BE2C (cell line): Measurements from ENCODE around the gene CRB2.

Experiments used
- DNase-seq: peaks from one replicate; pipeline ENCODE4 v3.0.0-alpha.2; 2020
- H3K27me3 ChIP-seq: fragments of 250-450 bp; sonication (Bioruptor Pico); 2 replicates; pipeline ENCODE4 v1.5.1; 2020; ENCODE audit warnings: mild to moderate bottlenecking
- H3K36me3 ChIP-seq: fragments of 250-450 bp; sonication (Bioruptor Pico); 2 replicates; pipeline ENCODE4 v1.5.1; 2020; ENCODE audit warnings: mild to moderate bottlenecking
- H3K4me1 ChIP-seq: fragments of 250-450 bp; sonication (Bioruptor Pico); 2 replicates; pipeline ENCODE4 v1.5.1; 2020
- H3K4me3 ChIP-seq: 2 replicates; pipeline ENCODE4 v1.5.1; 2011; ENCODE audit warnings: low read depth, low read length
- H3K9me3 ChIP-seq: fragments of 250-450 bp; sonication (Bioruptor Pico); 2 replicates; pipeline ENCODE4 v1.5.1; 2020
- TF ChIP-seq, protein P1 (sequence below): IDR thresholded peaks from 2 replicates; pipeline ENCODE4 v1.5.1; 2012; ENCODE audit warnings: mild to moderate bottlenecking, low read depth, low read length

The CRB2 gene

DNA sequence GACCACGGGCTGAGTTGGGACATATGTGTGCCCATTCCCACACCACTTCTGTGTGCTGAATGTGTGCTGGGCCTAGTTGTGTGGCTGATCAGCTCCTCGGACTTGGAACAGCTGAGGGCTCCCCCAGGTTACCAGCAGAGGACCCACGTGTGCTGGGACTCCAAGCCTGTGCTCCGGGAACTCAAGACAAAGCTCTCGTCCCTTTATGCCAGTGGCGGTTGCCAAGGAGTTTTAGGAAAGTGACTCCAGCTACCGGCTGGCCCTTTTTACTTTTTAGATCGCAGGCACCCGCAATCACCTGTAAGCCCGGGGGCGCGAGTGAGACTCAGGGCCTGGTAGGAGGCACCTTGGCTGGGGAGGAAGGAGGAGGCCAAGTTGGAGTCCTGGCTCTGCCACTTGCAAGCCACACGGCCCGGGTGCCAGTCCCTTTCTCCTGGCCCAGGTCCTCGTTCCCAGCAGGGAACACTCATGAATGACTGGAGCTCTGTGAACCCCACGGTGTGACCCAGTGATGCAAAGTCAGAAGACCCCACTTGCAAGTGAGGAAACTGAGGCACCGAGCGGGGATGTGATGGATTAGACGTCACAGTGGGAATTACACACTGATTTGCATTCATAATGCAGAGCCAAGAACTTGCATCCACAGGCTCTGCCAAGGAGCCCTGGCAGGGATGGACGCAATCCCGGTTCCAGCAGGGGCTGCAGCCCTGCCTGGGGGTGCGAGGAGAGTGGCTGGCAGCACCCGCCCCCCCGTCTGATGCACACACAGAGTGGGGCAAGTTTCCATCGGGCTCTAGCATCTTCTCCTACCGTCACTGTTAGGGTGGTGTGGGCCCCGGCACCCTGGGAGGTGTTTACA, 26.9 kb downstream of the CRB2 start:
- TF ChIP-seq, protein P1, sequence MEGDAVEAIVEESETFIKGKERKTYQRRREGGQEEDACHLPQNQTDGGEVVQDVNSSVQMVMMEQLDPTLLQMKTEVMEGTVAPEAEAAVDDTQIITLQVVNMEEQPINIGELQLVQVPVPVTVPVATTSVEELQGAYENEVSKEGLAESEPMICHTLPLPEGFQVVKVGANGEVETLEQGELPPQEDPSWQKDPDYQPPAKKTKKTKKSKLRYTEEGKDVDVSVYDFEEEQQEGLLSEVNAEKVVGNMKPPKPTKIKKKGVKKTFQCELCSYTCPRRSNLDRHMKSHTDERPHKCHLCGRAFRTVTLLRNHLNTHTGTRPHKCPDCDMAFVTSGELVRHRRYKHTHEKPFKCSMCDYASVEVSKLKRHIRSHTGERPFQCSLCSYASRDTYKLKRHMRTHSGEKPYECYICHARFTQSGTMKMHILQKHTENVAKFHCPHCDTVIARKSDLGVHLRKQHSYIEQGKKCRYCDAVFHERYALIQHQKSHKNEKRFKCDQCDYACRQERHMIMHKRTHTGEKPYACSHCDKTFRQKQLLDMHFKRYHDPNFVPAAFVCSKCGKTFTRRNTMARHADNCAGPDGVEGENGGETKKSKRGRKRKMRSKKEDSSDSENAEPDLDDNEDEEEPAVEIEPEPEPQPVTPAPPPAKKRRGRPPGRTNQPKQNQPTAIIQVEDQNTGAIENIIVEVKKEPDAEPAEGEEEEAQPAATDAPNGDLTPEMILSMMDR = no peak
- no peaks in the 10 kb centered on the region for H3K9me3 ChIP-seq
- H3K27me3 ChIP-seq = no peaks in the 10 kb centered on the region
- peaks cover 6% of the 10 kb centered on the region; the same call in 1 of the 2 replicates for H3K4me1 ChIP-seq
- H3K4me3 ChIP-seq = no peak overlapping the region
- no peaks in the 10 kb centered on the region for H3K36me3 ChIP-seq
- no peak for DNase-seq

DNA sequence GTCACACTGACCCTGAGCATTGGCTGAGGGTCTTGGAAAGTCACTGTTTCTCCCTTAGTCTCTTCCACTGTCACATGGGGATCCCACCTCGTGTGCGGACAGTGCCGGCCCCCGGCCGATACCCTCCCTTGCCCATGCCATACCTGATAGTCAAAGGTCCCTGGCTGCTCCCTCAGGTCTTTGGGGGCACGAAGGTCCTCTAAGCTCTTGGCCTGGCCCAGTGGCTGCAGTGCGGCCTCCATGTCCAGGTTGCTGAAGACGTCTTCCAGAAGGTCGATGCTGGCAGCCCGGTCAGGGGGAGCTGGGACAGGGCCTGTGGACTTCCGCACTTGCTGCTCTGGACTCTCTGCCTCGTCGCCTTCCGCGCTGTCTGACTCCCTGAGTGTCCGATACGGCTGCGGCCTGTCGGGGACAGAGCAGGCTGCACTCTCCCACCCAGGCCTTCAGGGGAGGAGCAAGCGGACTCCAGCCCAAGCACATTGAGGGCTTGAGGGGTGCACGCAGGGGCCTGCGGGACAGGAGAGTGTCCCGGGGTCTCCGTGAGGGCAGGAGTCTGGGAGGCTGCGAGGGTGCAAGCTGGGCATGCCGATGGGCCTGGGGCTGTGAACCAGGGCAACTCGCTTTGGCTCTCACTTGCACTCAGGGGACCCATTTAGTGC, 27.6 kb downstream of the CRB2 start:
- Histone ChIP-seq H3K4me3 (no peak overlapping the region), H3K4me1 (no peaks in the 10 kb centered on the region), H3K27me3 (no peaks in the 10 kb centered on the region), H3K36me3 (no peaks in the 10 kb centered on the region), H3K9me3 (no peaks in the 10 kb centered on the region)
- no peak for DNase-seq
- TF ChIP-seq, protein P1 = no peak

DNA sequence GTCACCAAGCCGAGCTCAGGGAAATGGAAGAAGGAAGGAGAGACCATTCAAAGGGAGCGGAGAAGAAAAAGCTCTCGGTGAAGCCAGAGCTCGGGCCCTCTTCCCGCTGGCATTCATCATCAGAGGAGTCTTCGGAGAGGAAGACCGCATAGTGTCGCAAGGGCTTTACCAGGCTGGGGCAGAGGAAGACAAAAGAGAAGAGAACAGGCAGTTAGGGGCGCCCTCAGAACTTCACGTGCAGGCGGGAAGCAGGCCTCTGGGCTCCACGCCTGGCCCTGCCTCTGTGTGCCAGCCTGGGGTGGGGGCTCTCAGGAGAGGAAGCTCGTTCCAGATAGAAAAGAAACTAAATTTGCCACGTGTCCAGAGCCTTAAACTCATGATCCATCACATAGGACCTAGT, 31.7 kb downstream of the CRB2 start:
- no peaks in the 10 kb centered on the region for H3K36me3 ChIP-seq
- no peak for DNase-seq
- H3K4me1 ChIP-seq = no peaks in the 10 kb centered on the region
- TF ChIP-seq, protein P1 = no peak
- no peak overlapping the region for H3K4me3 ChIP-seq
- no peaks in the 10 kb centered on the region for H3K27me3 ChIP-seq
- H3K9me3 ChIP-seq = no peaks in the 10 kb centered on the region

DNA sequence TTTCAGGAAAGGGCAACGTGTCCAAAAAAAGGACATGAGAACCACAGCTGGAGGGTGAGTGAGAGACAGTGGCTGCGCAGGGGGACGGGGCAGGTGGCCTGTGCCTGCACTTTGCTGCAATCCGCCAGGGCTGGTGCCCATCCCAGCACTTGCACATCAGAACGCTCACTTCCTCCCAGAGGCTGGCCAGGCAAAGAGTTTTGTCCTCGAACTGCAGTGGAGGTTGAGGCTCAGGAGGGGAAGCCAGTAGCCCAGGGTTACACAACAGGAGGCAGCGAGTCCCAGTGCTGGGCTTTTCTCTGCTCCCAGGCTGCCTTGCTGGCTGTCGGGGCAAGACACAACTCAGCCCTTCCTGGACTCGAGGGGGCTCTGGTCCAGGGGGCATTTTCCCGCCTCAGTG, 33.1 kb downstream of the CRB2 start:
- no peaks in the 10 kb centered on the region for H3K9me3 ChIP-seq

DNA sequence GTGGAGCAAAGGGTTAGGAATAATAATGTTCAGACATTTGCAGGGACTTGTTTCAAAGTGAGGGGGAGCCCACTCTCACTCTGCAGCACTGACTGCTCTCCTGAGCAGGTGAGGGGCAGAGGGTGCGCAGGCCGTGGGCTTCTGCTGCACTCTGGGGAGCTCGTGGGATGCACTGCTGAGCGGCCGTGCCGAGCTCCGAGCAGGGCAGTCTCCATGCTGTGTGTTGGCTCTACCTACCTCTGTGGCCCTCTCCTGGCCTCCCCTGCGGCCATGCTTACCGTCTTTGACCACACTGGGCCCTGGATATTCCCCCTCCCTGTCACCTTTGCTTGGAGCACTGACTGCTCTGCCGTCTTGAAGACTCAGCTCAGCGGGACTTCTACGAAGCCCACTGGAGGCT, 33.7 kb downstream of the CRB2 start:
- Histone ChIP-seq H3K4me1 (peaks cover 3% of the 10 kb centered on the region), H3K9me3 (no peaks in the 10 kb centered on the region), H3K4me3 (no peak overlapping the region), H3K27me3 (no peaks in the 10 kb centered on the region), H3K36me3 (no peaks in the 10 kb centered on the region)
- DNase-seq = no peak
- TF ChIP-seq, protein P1 = no peak

More for the DNA sequence above, 33.1 kb downstream of the CRB2 start:
- no peak for DNase-seq
- no peaks in the 10 kb centered on the region for H3K27me3 ChIP-seq
- H3K36me3 ChIP-seq = no peaks in the 10 kb centered on the region
- H3K4me1 ChIP-seq = no peaks in the 10 kb centered on the region
- no peak overlapping the region for H3K4me3 ChIP-seq
- TF ChIP-seq, protein P1 = no peak
